Stimulated activated naive CD8-positive, alpha-beta T cell treated with anti-CD3 and anti-CD28 coated beads, Interleukin-15, Interleukin-2, amounts not matched to agents 100 ng/mL and 50 ng/mL, for 24 hours (primary cell): ENCODE measurements around the gene COPG2.
"Not testable (repeated sequence)": the region's sequence is repeated elsewhere in the genome, so short reads cannot be mapped to it uniquely, and the experiment has no call there.

ENCODE experiments used
- H3K27ac Mint-ChIP-seq: one replicate; pipeline ENCODE4 v1.8.0; 2021; ENCODE audit warnings: mild to moderate bottlenecking, mixed read lengths
- H3K27me3 Mint-ChIP-seq: one replicate; pipeline ENCODE4 v1.8.0; 2021; ENCODE audit warnings: mixed read lengths
- H3K36me3 Mint-ChIP-seq: one replicate; pipeline ENCODE4 v1.8.0; 2021; ENCODE audit warnings: low read depth, mixed read lengths
- H3K4me1 Mint-ChIP-seq: one replicate; pipeline ENCODE4 v1.8.0; 2021; ENCODE audit warnings: low read depth, mixed read lengths
- H3K4me3 Mint-ChIP-seq: one replicate; pipeline ENCODE4 v1.8.0; 2021; ENCODE audit warnings: mild to moderate bottlenecking, mixed read lengths
- H3K9me3 Mint-ChIP-seq: one replicate; pipeline ENCODE4 v1.8.0; 2021; ENCODE audit warnings: mixed read lengths

Gene COPG2

GRCh38 chr7:130560972-130561371 lies 107.6 kb downstream of the COPG2 start:
- H3K4me3 Mint-ChIP-seq: no peak overlapping the region
- no peak overlapping the region for H3K27ac Mint-ChIP-seq
- peaks cover 4% of the 10 kb centered on the region for H3K4me1 Mint-ChIP-seq
- H3K9me3 Mint-ChIP-seq: peaks cover 4% of the 10 kb centered on the region
- no peaks in the 10 kb centered on the region for H3K27me3 Mint-ChIP-seq
- peaks cover 33% of the 10 kb centered on the region for H3K36me3 Mint-ChIP-seq

GRCh38 chr7:130559184-130559583 lies 109.4 kb downstream of the COPG2 start:
- H3K27ac Mint-ChIP-seq: no peak overlapping the region

GRCh38 chr7:130554481-130554880 lies 114.1 kb downstream of the COPG2 start:
- no peaks in the 10 kb centered on the region for H3K4me1 Mint-ChIP-seq
- no peak overlapping the region for H3K4me3 Mint-ChIP-seq
- no peak overlapping the region for H3K27ac Mint-ChIP-seq
- H3K36me3 Mint-ChIP-seq: peaks cover 28% of the 10 kb centered on the region
- H3K9me3 Mint-ChIP-seq: no peaks in the 10 kb centered on the region
- H3K27me3 Mint-ChIP-seq: no peaks in the 10 kb centered on the region

More at GRCh38 chr7:130559184-130559583, 109.4 kb downstream of the COPG2 start:
- Mint-ChIP-seq H3K36me3 (peaks cover 32% of the 10 kb centered on the region), H3K9me3 (no peaks in the 10 kb centered on the region), H3K4me1 (peaks cover 4% of the 10 kb centered on the region), H3K4me3 (no peak overlapping the region), H3K27me3 (no peaks in the 10 kb centered on the region)

GRCh38 chr7:130553398-130554029 lies 115.0 kb downstream of the COPG2 start:
- H3K4me1 Mint-ChIP-seq: no peaks in the 10 kb centered on the region
- no peaks in the 10 kb centered on the region for H3K27me3 Mint-ChIP-seq
- H3K27ac Mint-ChIP-seq: no peak overlapping the region
- no peaks in the 10 kb centered on the region for H3K9me3 Mint-ChIP-seq
- peaks cover 34% of the 10 kb centered on the region for H3K36me3 Mint-ChIP-seq
- H3K4me3 Mint-ChIP-seq: no peak overlapping the region

GRCh38 chr7:130544356-130544755 lies 124.2 kb downstream of the COPG2 start:
- no peaks in the 10 kb centered on the region for H3K4me1 Mint-ChIP-seq
- H3K27ac Mint-ChIP-seq: no peak overlapping the region
- H3K27me3 Mint-ChIP-seq: no peaks in the 10 kb centered on the region
- peaks cover 17% of the 10 kb centered on the region for H3K36me3 Mint-ChIP-seq
- H3K4me3 Mint-ChIP-seq: no peak overlapping the region
- H3K9me3 Mint-ChIP-seq: no peaks in the 10 kb centered on the region

GRCh38 chr7:130543487-130544010 lies 125.0 kb downstream of the COPG2 start:
- Mint-ChIP-seq H3K36me3 (peaks cover 13% of the 10 kb centered on the region), H3K4me3 (no peak overlapping the region), H3K4me1 (no peaks in the 10 kb centered on the region), H3K27me3 (no peaks in the 10 kb centered on the region), H3K27ac (no peak overlapping the region), H3K9me3 (no peaks in the 10 kb centered on the region)

DNA sequence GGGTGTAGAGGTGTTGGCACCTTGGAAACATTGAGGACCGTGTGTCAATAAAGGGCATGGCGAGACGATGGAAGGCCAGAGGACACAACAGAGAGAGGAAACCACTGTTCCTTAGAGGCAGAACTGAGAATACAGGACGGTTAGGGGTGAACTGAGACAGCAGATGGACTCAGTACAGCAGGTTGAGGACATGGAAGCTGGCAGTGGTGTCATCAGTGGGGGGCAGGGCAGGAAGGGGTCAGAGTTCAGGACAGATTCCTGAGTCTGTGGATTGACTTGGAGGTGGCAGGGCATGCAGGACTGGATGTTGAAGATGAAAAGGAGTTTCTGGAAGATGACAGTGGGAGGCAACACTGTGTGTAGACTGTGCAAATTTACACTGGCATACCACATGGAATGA lies 126.3 kb downstream of the COPG2 start:
- H3K36me3 Mint-ChIP-seq, H3K27me3 Mint-ChIP-seq, H3K9me3 Mint-ChIP-seq, H3K4me1 Mint-ChIP-seq, H3K4me3 Mint-ChIP-seq, H3K27ac Mint-ChIP-seq: not testable (repeated sequence)

DNA sequence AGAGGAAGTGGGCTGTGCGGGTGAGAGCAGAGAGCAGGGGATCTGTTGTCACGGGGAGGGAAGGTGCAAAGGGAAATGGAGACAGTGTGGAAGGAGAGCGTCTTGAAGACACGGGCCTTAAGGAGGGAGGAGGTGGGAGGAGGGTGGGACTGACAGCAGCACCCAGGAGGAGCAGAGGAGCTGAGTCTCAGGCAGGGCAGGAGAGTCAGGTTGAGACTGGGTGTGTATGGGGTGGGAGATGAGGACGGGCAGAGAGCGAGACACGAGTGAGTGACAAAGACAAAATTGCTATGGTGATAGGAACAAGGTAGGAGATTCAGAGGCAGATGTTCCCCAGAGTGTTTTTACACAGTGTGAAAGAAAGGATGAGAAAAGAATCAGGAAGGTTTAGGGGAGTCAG lies 127.3 kb downstream of the COPG2 start:
- H3K4me1 Mint-ChIP-seq, H3K27me3 Mint-ChIP-seq, H3K36me3 Mint-ChIP-seq, H3K4me3 Mint-ChIP-seq, H3K27ac Mint-ChIP-seq, H3K9me3 Mint-ChIP-seq: not testable (repeated sequence)

GRCh38 chr7:130537894-130538293 lies 130.7 kb downstream of the COPG2 start:
- not testable (repeated sequence) for H3K36me3 Mint-ChIP-seq, H3K9me3 Mint-ChIP-seq, H3K27me3 Mint-ChIP-seq, H3K27ac Mint-ChIP-seq, H3K4me3 Mint-ChIP-seq, H3K4me1 Mint-ChIP-seq

- Mint-ChIP-seq H3K27me3 (no peaks in the 10 kb centered on the region), H3K27ac (no peak overlapping the region), H3K36me3 (peaks cover 11% of the 10 kb centered on the region), H3K9me3 (no peaks in the 10 kb centered on the region), H3K4me3 (no peak overlapping the region), H3K4me1 (no peaks in the 10 kb centered on the region)
Observed at GRCh38 chr7:130529417-130529816, 139.1 kb downstream of the COPG2 start.

DNA sequence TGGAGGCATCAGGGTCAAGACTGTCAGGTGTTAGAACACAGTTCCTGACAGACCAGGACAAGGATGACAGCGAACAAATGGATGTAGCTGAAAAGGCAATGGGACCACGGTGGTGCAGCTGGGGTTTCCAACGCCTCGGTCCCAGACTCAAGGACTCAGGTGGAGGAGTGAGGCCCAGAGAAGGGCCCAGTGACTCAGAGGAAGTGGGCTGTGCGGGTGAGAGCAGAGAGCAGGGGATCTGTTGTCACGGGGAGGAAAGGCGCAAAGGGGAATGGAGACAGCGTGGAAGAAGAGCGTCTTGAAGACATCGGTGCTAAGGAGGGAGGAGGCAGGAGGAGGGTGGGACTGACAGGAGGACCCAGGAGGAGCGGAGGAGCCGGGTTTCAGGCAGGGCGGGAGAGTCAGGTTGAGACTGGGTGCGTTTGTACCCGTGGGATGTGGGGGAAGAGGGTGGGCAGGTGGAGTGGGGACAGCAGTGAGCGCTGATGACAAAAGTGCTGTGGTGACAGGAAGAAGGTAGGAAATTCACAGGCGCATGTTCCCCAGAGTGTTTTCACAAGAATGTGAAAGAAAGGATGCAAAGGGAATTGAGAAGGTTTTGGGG lies 140.7 kb downstream of the COPG2 start:
- H3K4me3 Mint-ChIP-seq, H3K9me3 Mint-ChIP-seq, H3K4me1 Mint-ChIP-seq, H3K27ac Mint-ChIP-seq, H3K27me3 Mint-ChIP-seq: not testable (repeated sequence)
- H3K36me3 Mint-ChIP-seq: peaks cover 11% of the 10 kb centered on the region

GRCh38 chr7:130524628-130525027 lies 143.9 kb downstream of the COPG2 start:
- Mint-ChIP-seq H3K27ac (no peak overlapping the region), H3K9me3 (no peaks in the 10 kb centered on the region), H3K4me1 (no peaks in the 10 kb centered on the region), H3K36me3 (peaks cover 7% of the 10 kb centered on the region), H3K4me3 (no peak overlapping the region), H3K27me3 (no peaks in the 10 kb centered on the region)

GRCh38 chr7:130523519-130524125 lies 144.9 kb downstream of the COPG2 start:
- H3K27ac Mint-ChIP-seq, H3K4me1 Mint-ChIP-seq, H3K9me3 Mint-ChIP-seq, H3K4me3 Mint-ChIP-seq, H3K36me3 Mint-ChIP-seq, H3K27me3 Mint-ChIP-seq: not testable (repeated sequence)

GRCh38 chr7:130521258-130521951 lies 147.1 kb downstream of the COPG2 start:
- Mint-ChIP-seq H3K27me3 (no peaks in the 10 kb centered on the region), H3K36me3 (no peaks in the 10 kb centered on the region)

DNA sequence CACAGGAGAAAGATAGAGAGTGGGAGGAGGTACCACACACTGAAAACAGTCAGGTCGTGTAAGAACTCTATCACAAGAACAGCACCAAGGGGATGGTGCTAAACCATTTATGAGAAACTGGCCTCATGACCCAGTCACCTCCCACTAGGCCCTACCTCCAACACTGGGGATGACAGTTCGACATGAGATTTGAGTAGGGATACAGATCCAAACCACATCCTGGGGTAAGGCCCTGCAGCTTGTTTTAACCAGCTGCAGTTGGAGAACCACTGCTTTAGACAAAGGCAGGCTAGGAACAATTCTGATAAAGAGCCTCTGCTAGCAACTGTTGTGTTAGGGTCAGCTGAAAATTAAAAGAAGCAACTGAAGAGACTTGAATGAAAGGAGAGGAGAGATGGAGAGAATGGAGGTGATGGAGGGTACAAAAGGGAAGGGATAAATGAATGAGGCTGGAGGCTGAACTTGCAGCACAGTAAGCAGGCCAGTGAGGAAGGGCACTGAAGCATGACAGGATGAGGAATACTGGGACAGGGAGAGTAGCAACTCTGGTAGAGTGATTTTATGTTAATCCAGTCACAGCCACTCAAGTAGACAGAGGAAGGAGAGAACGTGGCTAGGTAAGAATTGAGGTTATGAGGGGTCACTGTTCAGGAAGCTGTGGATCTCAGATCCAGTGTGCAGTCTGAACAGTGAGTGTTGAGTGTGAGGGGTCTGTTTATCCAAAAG lies 153.1 kb downstream of the COPG2 start:
- no peak overlapping the region for H3K27ac Mint-ChIP-seq
- H3K27me3 Mint-ChIP-seq: no peaks in the 10 kb centered on the region
- H3K4me1 Mint-ChIP-seq: no peaks in the 10 kb centered on the region
- H3K9me3 Mint-ChIP-seq: no peaks in the 10 kb centered on the region
- no peaks in the 10 kb centered on the region for H3K36me3 Mint-ChIP-seq
- no peak overlapping the region for H3K4me3 Mint-ChIP-seq

More at GRCh38 chr7:130521258-130521951, 147.1 kb downstream of the COPG2 start:
- no peak overlapping the region for H3K4me3 Mint-ChIP-seq
- H3K9me3 Mint-ChIP-seq: no peaks in the 10 kb centered on the region
- H3K27ac Mint-ChIP-seq: no peak overlapping the region
- no peaks in the 10 kb centered on the region for H3K4me1 Mint-ChIP-seq
